D721Med (cell line): ENCODE measurements around the gene TAF1D.
"Not testable (repeated sequence)": the region's sequence is repeated elsewhere in the genome, so short reads cannot be mapped to it uniquely, and the experiment has no call there.

Experiments
- DNase-seq: peaks from one replicate; pipeline ENCODE4 v3.0.0; 2011; ENCODE audit warnings: low spot score; ENCODE audit not compliant: insufficient read length
- FAIRE-seq: peaks from 2 replicates; lab custom pipeline; 2011; peaks lifted over from hg19 to GRCh38; lab: Jason Lieb, UNC
- TF ChIP-seq, protein P1 (sequence below): IDR thresholded peaks from 2 replicates; pipeline ENCODE4 v1.5.1; 2012; ENCODE audit warnings: mild to moderate bottlenecking, control low read depth; ENCODE audit not compliant: insufficient read depth; ENCODE audit errors: missing control alignments

The TAF1D gene

DNA sequence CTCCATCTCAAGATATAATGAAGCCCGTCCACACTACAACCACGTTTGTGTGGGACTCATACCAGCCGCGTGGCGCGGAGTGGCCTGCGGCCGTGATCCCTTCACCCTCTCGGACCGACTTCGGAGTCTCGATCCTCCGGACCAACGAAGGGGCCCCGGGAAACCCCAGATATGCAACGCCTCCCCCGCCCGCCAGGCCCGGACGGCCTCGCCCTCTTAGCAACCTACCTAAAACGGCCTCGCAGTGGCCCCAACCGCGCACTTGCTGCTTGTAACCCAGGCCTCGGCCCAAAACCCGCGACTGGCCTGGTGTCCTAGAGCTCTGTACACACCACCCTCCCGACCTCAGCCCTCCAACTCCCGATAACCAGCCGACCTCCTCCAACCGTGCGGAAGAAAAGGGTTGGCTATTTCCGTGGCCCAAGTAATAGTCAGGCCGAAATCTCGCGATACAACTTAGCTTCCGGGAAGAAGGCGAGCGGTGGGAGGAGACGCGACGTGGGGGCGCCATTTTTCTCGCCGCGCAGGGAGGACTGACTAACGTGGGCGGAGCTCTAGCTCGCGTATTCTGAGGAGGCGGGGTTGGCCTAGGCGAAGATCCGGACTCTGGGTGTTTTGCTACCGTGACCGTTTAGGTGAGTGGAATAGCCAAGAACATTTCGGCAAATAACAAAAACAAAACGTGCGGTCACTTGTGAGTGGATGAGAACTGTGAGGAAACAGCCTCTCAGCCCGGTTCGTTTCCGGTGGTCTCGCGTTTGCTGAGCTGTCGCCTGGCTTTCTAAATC lies at the start of gene TAF1D, which contains the start of gene C11orf54:
TSS of gene TAF1D (minus strand) at position 402 of the 788 bp plus-strand sequence. CDS start 2,191 bp downstream, outside the sequence.
TSS of gene C11orf54 (plus strand) at position 579 of the 788 bp plus-strand sequence. CDS start 5,722 bp downstream, outside the sequence.
- TF ChIP-seq, protein P1, sequence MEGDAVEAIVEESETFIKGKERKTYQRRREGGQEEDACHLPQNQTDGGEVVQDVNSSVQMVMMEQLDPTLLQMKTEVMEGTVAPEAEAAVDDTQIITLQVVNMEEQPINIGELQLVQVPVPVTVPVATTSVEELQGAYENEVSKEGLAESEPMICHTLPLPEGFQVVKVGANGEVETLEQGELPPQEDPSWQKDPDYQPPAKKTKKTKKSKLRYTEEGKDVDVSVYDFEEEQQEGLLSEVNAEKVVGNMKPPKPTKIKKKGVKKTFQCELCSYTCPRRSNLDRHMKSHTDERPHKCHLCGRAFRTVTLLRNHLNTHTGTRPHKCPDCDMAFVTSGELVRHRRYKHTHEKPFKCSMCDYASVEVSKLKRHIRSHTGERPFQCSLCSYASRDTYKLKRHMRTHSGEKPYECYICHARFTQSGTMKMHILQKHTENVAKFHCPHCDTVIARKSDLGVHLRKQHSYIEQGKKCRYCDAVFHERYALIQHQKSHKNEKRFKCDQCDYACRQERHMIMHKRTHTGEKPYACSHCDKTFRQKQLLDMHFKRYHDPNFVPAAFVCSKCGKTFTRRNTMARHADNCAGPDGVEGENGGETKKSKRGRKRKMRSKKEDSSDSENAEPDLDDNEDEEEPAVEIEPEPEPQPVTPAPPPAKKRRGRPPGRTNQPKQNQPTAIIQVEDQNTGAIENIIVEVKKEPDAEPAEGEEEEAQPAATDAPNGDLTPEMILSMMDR, result no peak
- FAIRE-seq, result no peak
- peak; percentile 68 for DNase-seq

- TF ChIP-seq, protein P1, result no peak
- DNase-seq, result no peak
- FAIRE-seq, result no peak
These were observed 43.7 kb upstream of the TAF1D start for GRCh38 chr11:93784935-93785360.

DNA sequence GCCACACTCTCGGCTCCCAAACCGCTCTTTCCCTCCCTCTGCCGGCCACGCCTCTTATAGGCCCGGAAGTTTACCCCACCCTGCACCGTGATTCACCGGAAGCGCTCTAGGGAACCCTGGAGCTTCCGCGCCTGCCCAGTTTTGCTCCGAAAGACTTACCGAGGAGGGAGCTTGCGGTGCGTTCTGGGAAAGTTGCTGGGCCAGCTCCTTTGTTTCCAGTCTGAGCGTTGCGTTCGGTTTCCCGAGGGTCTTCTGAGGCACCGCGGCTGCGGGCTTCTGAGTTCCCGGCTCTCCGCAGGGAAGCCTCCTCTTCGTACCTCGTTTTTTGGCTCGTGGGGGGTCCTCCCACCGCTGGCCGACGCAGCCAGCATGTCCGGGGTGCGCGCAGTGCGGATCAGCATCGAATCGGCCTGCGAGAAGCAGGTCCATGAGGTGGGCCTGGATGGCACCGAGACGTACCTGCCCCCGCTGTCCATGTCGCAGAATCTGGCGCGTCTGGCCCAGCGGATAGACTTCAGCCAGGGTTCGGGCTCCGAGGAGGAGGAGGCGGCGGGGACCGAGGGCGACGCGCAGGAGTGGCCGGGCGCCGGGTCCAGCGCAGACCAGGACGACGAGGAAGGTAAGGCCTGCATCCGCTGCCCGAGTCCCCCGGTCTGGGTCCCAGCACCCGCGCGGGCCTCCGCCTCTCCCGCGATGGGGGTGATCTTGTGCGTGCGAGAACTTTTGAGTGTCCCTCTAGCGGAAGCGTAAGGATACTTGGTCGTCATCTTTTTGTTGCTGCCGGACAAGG lies 43.0 kb upstream of the TAF1D start, which contains the start of gene MED17:
TSS of gene MED17 (plus strand) at position 138 of the 790 bp plus-strand sequence. CDS start at position 370, 232 bp downstream.
- FAIRE-seq, result no peak

DNA sequence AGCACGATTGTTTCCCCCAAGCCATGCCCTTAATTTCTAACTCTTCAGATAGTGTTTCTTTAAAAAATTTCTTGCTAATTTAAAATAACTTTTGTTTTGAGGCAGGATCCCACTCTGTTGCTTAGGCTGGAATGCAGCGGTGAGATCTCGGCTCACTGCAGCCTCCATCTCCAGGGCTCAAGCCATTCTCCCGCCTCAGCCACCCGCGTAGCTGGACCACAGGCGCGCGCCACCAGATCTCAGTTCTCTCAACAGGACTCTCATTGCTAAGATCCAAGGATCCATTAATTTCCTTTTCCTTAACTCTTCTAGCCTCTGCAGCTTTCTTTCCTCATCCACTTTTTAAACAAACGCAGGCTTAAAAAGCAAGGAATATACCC lies 42.5 kb upstream of the TAF1D start:
- no peak for DNase-seq
- TF ChIP-seq, protein P1, result no peak
- no peak for FAIRE-seq

More for the DNA sequence above, 43.0 kb upstream of the TAF1D start, which contains the start of gene MED17:
- TF ChIP-seq, protein P1, result peak; percentile 21
- DNase-seq, result peak; percentile 89

DNA sequence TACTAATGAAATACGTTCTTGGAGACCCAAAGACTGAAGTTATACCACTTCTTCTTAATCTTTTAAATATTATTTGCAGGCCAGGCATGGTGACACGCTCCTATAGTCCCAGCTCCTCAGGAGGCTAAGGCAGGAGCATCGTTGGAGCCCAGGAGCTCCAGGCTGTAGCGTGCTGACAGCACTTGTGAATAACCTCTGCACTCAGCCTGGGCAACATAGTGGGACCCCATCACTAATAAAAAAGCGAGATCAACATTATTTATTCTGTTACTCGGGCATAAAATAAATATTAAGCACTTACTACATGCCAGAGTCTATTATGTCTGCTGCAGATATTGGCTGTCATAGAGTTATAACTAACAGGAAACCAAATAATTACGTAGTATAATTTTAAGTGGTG lies 42.1 kb upstream of the TAF1D start:
- TF ChIP-seq, protein P1, result no peak
- FAIRE-seq (no peak), DNase-seq (no peak)

DNA sequence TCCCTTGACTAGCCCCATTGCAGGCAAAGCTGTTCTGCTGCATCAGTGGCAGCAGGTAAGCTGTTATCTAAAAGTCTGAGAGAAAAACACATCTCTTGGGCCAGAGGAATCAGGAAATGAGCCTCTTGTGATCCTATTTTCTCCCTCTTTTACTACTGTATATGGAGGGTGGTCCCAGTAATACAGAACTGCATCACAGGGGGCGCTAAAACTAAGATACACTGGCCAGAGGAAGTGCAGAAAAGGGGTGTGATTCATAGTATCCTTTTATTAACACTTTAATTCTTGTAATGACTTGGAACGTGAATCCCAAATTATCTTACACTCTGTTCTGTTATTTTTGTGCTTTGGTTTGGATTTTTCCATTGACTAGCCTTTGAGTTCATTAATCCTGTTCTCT lies 34.0 kb upstream of the TAF1D start:
- TF ChIP-seq, protein P1, result peak; percentile 21
- FAIRE-seq, result no peak
- DNase-seq, result no peak

- not testable (repeated sequence) for FAIRE-seq, DNase-seq
These were observed 33.3 kb upstream of the TAF1D start for GRCh38 chr11:93774560-93774959.
